Heart right ventricle (tissue), 16 donors: ENCODE results near the gene LARGE1. TPM values are rescaled to one million over a fixed set of nuclear protein-coding genes. Genes with fewer than 3 reads are reported as not detected.

Experiments used
- ATAC-seq, 8 donors: fragments of 200-7000 bp; cut with Tn5 transposase; one replicate each; pipeline ENCODE4 v1.9.1; 2020; ENCODE audit warnings: mild to moderate bottlenecking in 8 of 8, moderate library complexity in 8 of 8, moderate number of reproducible peaks in 1 of 8
- DNase-seq, 2 donors: peaks; one replicate each; pipeline ENCODE4 v3.0.0-alpha.2; 2020
- H3K27ac ChIP-seq, 10 donors: fragments of 200-600 bp; sonication (generic) in 2 of 10; one replicate each; pipeline versions ENCODE4 v1.5.0 to v1.8.0; 2020 to 2022; ENCODE audit warnings: mild to moderate bottlenecking in 3 of 10
- H3K27me3 ChIP-seq, 7 donors: fragments of 200-600 bp; one replicate each; pipeline ENCODE4 v1.8.0; 2021 to 2022; ENCODE audit warnings: mild to moderate bottlenecking in 2 of 7
- H3K36me3 ChIP-seq, 9 donors: fragments of 200-600 bp; sonication (generic) in 1 of 9; one replicate each; pipeline versions ENCODE4 v1.5.0 to v1.8.0; 2020 to 2022; ENCODE audit warnings: mild to moderate bottlenecking in 2 of 9
- H3K4me1 ChIP-seq, 9 donors: fragments of 200-600 bp; sonication (generic) in 1 of 9; one replicate each; pipeline versions ENCODE4 v1.5.0 to v1.8.0; 2020 to 2022; ENCODE audit warnings: mild to moderate bottlenecking in 4 of 9
- H3K4me3 ChIP-seq, 10 donors: fragments of 200-600 bp; sonication (generic) in 2 of 10; one replicate each; pipeline versions ENCODE4 v1.5.0 to v1.8.0; 2020 to 2022; ENCODE audit warnings: mild to moderate bottlenecking in 7 of 10, moderate library complexity in 2 of 10
- H3K9me3 ChIP-seq, 11 donors: fragments of 200-600 bp in 10 of 11; sonication (generic) in 2 of 11; one replicate each; pipeline versions ENCODE4 v1.5.0 to v1.8.0; 2013 to 2022; ENCODE audit warnings: mild to moderate bottlenecking in 2 of 11, control low read depth in 1 of 11, moderate library complexity in 1 of 11
- CTCF ChIP-seq, 9 donors: fragments of 200-600 bp; sonication (generic) in 2 of 9; IDR thresholded peaks; one replicate each; pipeline versions ENCODE4 v1.5.0 to v1.8.0; 2021 to 2022; ENCODE audit warnings: antibody characterized with exemption in 9 of 9, mild to moderate bottlenecking in 5 of 9, moderate library complexity in 1 of 9
- WGBS, 2 donors: extraction: QIAGEN DNeasy Blood & Tissue Kit; methylation state at CpG; one replicate each; pipeline ENCODE4 v1.1.7; 2013; ENCODE audit warnings: inconsistent platforms in 1 of 2; 5-methylcytosine and 5-hydroxymethylcytosine counted together
- intact Hi-C, 10 donors: fragments of 100-400 bp; cut with DNase I; formaldehyde crosslinking; loops; one replicate each; pipeline versions ENCODE4 v1.11.1 to v1.14.2; 2022
- polyA plus RNA-seq, 2 donors: library from polyadenylated mRNA; stranded (reverse); fragments of 200-250 nt; gene quantifications; one replicate each; pipeline ENCODE4 v1.2.3, GENCODE V29; 2013
- total RNA-seq, 10 donors: library from RNA; stranded (reverse); fragmentation: NEBNext Ultra II Directional in 3 of 10; extraction: Animal tissue kit (Norgen Biotek cat#: 25700) in 3 of 10; gene quantifications; one replicate each; pipeline versions ENCODE4 v1.2.1 to v1.2.4, GENCODE V29; 2021 to 2023
- donor health status: Arrhythmogenic right ventricular cardiomyopathy.
- donor health status: ischemic (EF 13 %, LVEDD 7.1; RV severe dilation, severe dysfunction).
- donor health status: healthy with polysubstance abuse.
- donor health status: DM: no; HTN: yes; CAD: no.
- donor health status: DM: no; HTN: no; CAD: no.
- donor health status: ischemic (EF 25% LVEDD 6.9; RV normal size, moderate dysfunction).
- donor health status: ischemic (EF 25% LVEDD 5.7; RV mildly dilated, moderate dysfunction).
- donor health status: healthy.
- donor health status: DM: yes; HTN: yes; CAD: no.
- donor health status: Ischemic cardiomyopathy.
- donor health status: ischemic (EF 35%, LVEDD 5.7; RV mildly dilated, moderate dysfunction).
- donor health status: nonischemic (EF 11% LVEDD 7.7; RV severe dilation, severe dysfunction).
- donor health status: DM: yes; HTN: yes; CAD: no.
- donor health status: PGD.
- donor health status: ischemic (EF 29% LVEDD 5.4; RV normal size, mild dysfunction).
- donor health status: nonischemic (EF 23%, LVEDD 6.1; RV moderate dilation, normal function).

LARGE1 gene
- total and polyA plus RNA-seq, 12 donors: 33.7 to 184 (median 144) TPM

- intact Hi-C loops: no loop called here
- Histone ChIP-seq H3K4me3 (no peak overlapping the region), H3K27ac (peak overlapping the region in 3 of 10 donors; percentile 6 to 49 (median 23))
These were observed 442.9 kb downstream of the LARGE1 start for GRCh38 chr22:33477120-33478111.

GRCh38 chr22:33476716-33477115 lies 443.6 kb downstream of the LARGE1 start:
- no peak for TF ChIP-seq CTCF (IDR thresholded peaks at IDR 0.05)
- ATAC-seq (peak in 3 of 8 donors; percentile 29 to 75 (median 51)), DNase-seq (no peak)
- peaks cover 0 to 51% (median 29%) of the 10 kb centered on the region in 9 donors for H3K4me1 ChIP-seq
- no peak overlapping the region for H3K4me3 ChIP-seq
- no peaks in the 10 kb centered on the region for H3K36me3 ChIP-seq
- peak overlapping the region in 1 of 10 donors; percentile 49 for H3K27ac ChIP-seq
- no peaks in the 10 kb centered on the region for H3K9me3 ChIP-seq
- whole genome bisulfite sequencing, 2 donors: 70 to 73% methylated on average over 13 of the region's 13 CpGs
- no peaks in the 10 kb centered on the region for H3K27me3 ChIP-seq
- intact Hi-C loops: no loop called here

More at GRCh38 chr22:33477120-33478111, 442.9 kb downstream of the LARGE1 start:
- WGBS, 2 donors: 68 to 71% methylated on average over 13 of the region's 13 CpGs
- Histone ChIP-seq H3K4me1 (peaks cover 0 to 46% (median 24%) of the 10 kb centered on the region in 9 donors), H3K36me3 (no peaks in the 10 kb centered on the region), H3K27me3 (no peaks in the 10 kb centered on the region), H3K9me3 (no peaks in the 10 kb centered on the region)
- no peak for TF ChIP-seq CTCF (IDR thresholded peaks at IDR 0.05)
- DNase-seq (no peak), ATAC-seq (peak in 2 of 8 donors; percentile 24 to 35)

- intact Hi-C loops: no loop called here
- Histone ChIP-seq H3K9me3 (no peaks in the 10 kb centered on the region), H3K27ac (no peak overlapping the region), H3K27me3 (no peaks in the 10 kb centered on the region), H3K36me3 (no peaks in the 10 kb centered on the region), H3K4me1 (peaks cover 0 to 54% (median 29%) of the 10 kb centered on the region in 9 donors), H3K4me3 (no peak overlapping the region)
- DNase-seq: no peak
- no peak for ATAC-seq
- TF ChIP-seq CTCF (IDR thresholded peaks at IDR 0.05): no peak
- 90 to 92% methylated on average over 4 of the region's 4 CpGs for WGBS, 2 donors
These were observed 444.1 kb downstream of the LARGE1 start for GRCh38 chr22:33476206-33476605.

DNA sequence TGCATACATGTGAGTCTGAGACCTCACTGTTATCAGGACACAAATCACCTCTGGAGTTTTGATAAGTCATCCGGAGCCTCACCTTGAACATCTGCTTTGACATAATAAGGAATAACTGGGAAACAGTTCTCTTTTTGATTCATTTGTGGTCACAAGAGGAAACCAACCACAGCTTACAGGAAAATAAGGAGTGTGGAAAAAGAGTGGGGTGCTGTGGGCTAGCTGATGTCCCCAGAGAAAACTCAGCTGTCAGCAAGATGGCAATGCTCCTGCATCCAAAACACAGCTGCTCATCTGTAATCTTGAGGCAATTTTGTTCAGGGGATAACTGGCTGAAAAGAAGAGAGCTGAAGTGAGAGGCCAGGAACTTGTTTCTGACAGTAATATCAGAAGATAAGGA lies 445.7 kb downstream of the LARGE1 start:
- Histone ChIP-seq H3K27ac (no peak overlapping the region), H3K4me1 (peaks cover 0 to 54% (median 29%) of the 10 kb centered on the region in 9 donors), H3K36me3 (no peaks in the 10 kb centered on the region), H3K9me3 (no peaks in the 10 kb centered on the region), H3K27me3 (no peaks in the 10 kb centered on the region), H3K4me3 (no peak overlapping the region)
- ATAC-seq: no peak
- no peak for TF ChIP-seq CTCF (IDR thresholded peaks at IDR 0.05)
- no peak for DNase-seq
- intact Hi-C loops: no loop called here
- 73 to 87% methylated on average over 1 of the region's 1 CpG for WGBS, 2 donors
